Measurements from ENCODE around the gene BUD31. TPM values are rescaled to one million over a fixed set of nuclear protein-coding genes. Genes with fewer than 3 reads are reported as not detected.
A peak's percentile ranks its signal among the peaks of the same experiment; 100 is the strongest.

Gene BUD31
- total and polyA plus RNA-seq, 9 of the 15 experiments (the other 6 are each of a cell fraction or from before 2014, with no cell fraction given) = 105 to 342 (median 247) TPM

GRCh38 chr7:99390941-99391602 lies 17.7 kb upstream of the BUD31 start:
- Histone ChIP-seq H3K27ac (ENCODE audit: extremely low read depth, low read depth, low read length) (no peak overlapping the region), H3K4me2 (ENCODE audit: insufficient read depth, low read length) (no peak overlapping the region), H3K79me2 (ENCODE audit: control insufficient read depth, insufficient read depth, low read length) (0 out of 3 replicates have a peak, but pooled peaks cover 4% of the 10 kb centered on the region), H2AFZ (ENCODE audit: low read depth, low read length) (no peak overlapping the region), H3K4me1 (replicated peaks in 1 of 2; ENCODE audit: control insufficient read depth in 2 of 2, insufficient read depth in 2 of 2, low read length in 2 of 2) (peaks cover 0 to 36% of the 10 kb centered on the region in 2 experiments; a peak in 2 of 5 replicates), H3K9me3 (replicated peaks; ENCODE audit: control insufficient read depth, insufficient read depth, low read depth, low read length) (no peaks in the 10 kb centered on the region), H4K20me1 (replicated peaks; ENCODE audit: control insufficient read depth, insufficient read depth, low read length) (peaks cover 14% of the 10 kb centered on the region), H3K36me3 (ENCODE audit: control insufficient read depth, insufficient read depth, low read length) (peaks cover 96% of the 10 kb centered on the region; the same call in 2 of the 3 replicates), H3K9me1 (ENCODE audit: control insufficient read depth, insufficient read depth, low read length) (no peaks in the 10 kb centered on the region), H3K4me3 (no peak overlapping the region), H3K9ac (ENCODE audit: insufficient read depth in 1 of 2, low read depth in 2 of 2, low read length in 2 of 2) (peak overlapping the region in 1 of 2 experiments; percentile 8; a peak in 1 of 4 replicates), H3K27me3 (ENCODE audit: control insufficient read depth in 2 of 2, insufficient read depth in 2 of 2, low read length in 2 of 2) (no peaks in the 10 kb centered on the region)
- TF ChIP-seq POLR2G (IDR thresholded peaks at IDR 0.05; ENCODE audit: low read depth, low read length) (peak; percentile 69), ZNF12 (CRISPR knock-in tag; IDR thresholded peaks at IDR 0.05) (peak; percentile 92), ZNF436 (CRISPR knock-in tag; IDR thresholded peaks at IDR 0.05) (no peak), FOS (IDR thresholded peaks at IDR 0.05; ENCODE audit: extremely low read depth, insufficient read length) (no peak), IRF2 (CRISPR knock-in tag; IDR thresholded peaks at IDR 0.05) (no peak), TAL1 (IDR thresholded peaks at IDR 0.05) (no peak), ZBTB33 (CRISPR knock-in tag; IDR thresholded peaks at IDR 0.05) (peak; percentile 98), ARNT (IDR thresholded peaks at IDR 0.05) (no peak), STAG1 (CRISPR knock-in tag; IDR thresholded peaks at IDR 0.05; ENCODE audit: borderline replicate concordance) (no peak), STAT5A (IDR thresholded peaks at IDR 0.05; ENCODE audit: borderline replicate concordance, low read length) (no peak), GTF2E2 (tag; IDR thresholded peaks at IDR 0.05) (no peak)
- intact Hi-C loops (cut with micrococcal nuclease) (no loop called here), in situ Hi-C loops (cut with MboI) (no loop called here)
- ChIA-PET POLR2A (interaction anchor here (0.5 to 4.7 kb wide), 2 partner anchors 11 to 17 kb away, joined by 3 to 35 read pairs; partner anchors contain the start of genes BUD31 and PDAP1), CTCF (ENCODE audit: low intra/inter-chr PET ratio) (interaction anchor here (1.0 kb wide), 1 partner anchor 26 kb away, joined by 3 read pairs; no protein-coding TSS in a partner anchor)
- FAIRE-seq (peak; percentile 37), ATAC-seq (no peak), DNase-seq (ENCODE audit: extremely low read depth in 1 of 4, low spot score in 3 of 4) (no peak)
- BruUV-seq (replicated peaks) = no TSS peak
- 92% methylated on average over 22 of the region's 23 CpGs for WGBS (ENCODE audit: insufficient coverage, low coverage, missing lambda C conversion rate)
